Endodermal cell (in vitro differentiated cells): ENCODE results near the gene LOXL1. TPM values are rescaled to one million over a fixed set of nuclear protein-coding genes. Genes with fewer than 3 reads are reported as not detected.

Experiments
- DNase-seq: peaks from one replicate; pipeline ENCODE4 v3.0.0-alpha.2; 2017
- H3K27ac ChIP-seq: 2 replicates; pipeline ENCODE4 v1.5.1; 2013; ENCODE audit warnings: mild to moderate bottlenecking, low read depth, low read length, moderate library complexity
- H3K27me3 ChIP-seq: 2 replicates; pipeline ENCODE4 v1.6.1; 2013; ENCODE audit warnings: mild to moderate bottlenecking, low read length, moderate library complexity; ENCODE audit not compliant: insufficient read depth, control insufficient read depth, poor library complexity, severe bottlenecking
- H3K36me3 ChIP-seq: 2 replicates; pipeline ENCODE4 v1.7.0; 2013; ENCODE audit warnings: mild to moderate bottlenecking, low read length, moderate library complexity; ENCODE audit not compliant: control insufficient read depth, insufficient read depth
- H3K4me1 ChIP-seq: one replicate; pipeline ENCODE4 v1.7.0; 2013; ENCODE audit warnings: low read length; ENCODE audit not compliant: control insufficient read depth, insufficient read depth
- H3K4me3 ChIP-seq: 2 replicates; pipeline ENCODE4 v1.5.1; 2013; ENCODE audit warnings: mild to moderate bottlenecking, low read length, moderate library complexity
- H3K9ac ChIP-seq: 2 replicates; pipeline ENCODE4 v1.6.1; 2013; ENCODE audit warnings: mild to moderate bottlenecking, low read length, moderate library complexity; ENCODE audit not compliant: poor library complexity, severe bottlenecking; ENCODE audit errors: extremely low read depth
- H3K9me3 ChIP-seq: 2 replicates; pipeline ENCODE4 v1.6.1; 2013; ENCODE audit warnings: mild to moderate bottlenecking, low read length, moderate library complexity; ENCODE audit not compliant: control insufficient read depth
- H3K27ac Mint-ChIP-seq: 2 replicates; pipeline ENCODE4 v1.8.0; 2020; ENCODE audit warnings: mixed read lengths
- H3K27me3 Mint-ChIP-seq: 2 replicates; pipeline ENCODE4 v1.8.0; 2021; ENCODE audit warnings: mild to moderate bottlenecking, mixed read lengths; ENCODE audit not compliant: insufficient read depth
- H3K36me3 Mint-ChIP-seq: 2 replicates; pipeline ENCODE4 v1.8.0; 2020; ENCODE audit warnings: low read depth, mixed read lengths
- H3K4me1 Mint-ChIP-seq: 2 replicates; pipeline ENCODE4 v1.8.0; 2020; ENCODE audit warnings: mixed read lengths
- H3K4me3 Mint-ChIP-seq: 2 replicates; pipeline ENCODE4 v1.8.0; 2020; ENCODE audit warnings: mild to moderate bottlenecking, moderate library complexity, mixed read lengths
- H3K9me3 Mint-ChIP-seq: 2 replicates; pipeline ENCODE4 v1.8.0; 2020; ENCODE audit warnings: mild to moderate bottlenecking, mixed read lengths
- CTCF ChIP-seq: fragments of 200-600 bp; sonication (generic); conservative IDR thresholded peaks from 2 replicates; pipeline ENCODE4 v1.5.0; 2021; ENCODE audit warnings: antibody characterized with exemption, mild to moderate bottlenecking
- WGBS, 2 experiments: methylation state at CpG; one replicate each; pipeline versions ENCODE4 v1.1.5 to v1.1.7; 2013; ENCODE audit warnings: missing lambda C conversion rate in 2 of 2, mixed read lengths in 1 of 2; ENCODE audit not compliant: insufficient coverage in 1 of 2, insufficient read length in 1 of 2; 5-methylcytosine and 5-hydroxymethylcytosine counted together
- total RNA-seq, 2 donors: library from RNA; stranded (reverse); fragmentation: NEBNext Ultra II Directional in 1 of 2; extraction: Animal tissue kit (Norgen Biotek cat#: 25700) in 1 of 2; gene quantifications; 2 replicates in 1 of 2; 3 replicates in 1 of 2; pipeline ENCODE4 v1.2.1, GENCODE V29; 2021

LOXL1 gene
- total RNA-seq, 2 donors from 2014 or later = 21.3 to 31.8 TPM

DNA sequence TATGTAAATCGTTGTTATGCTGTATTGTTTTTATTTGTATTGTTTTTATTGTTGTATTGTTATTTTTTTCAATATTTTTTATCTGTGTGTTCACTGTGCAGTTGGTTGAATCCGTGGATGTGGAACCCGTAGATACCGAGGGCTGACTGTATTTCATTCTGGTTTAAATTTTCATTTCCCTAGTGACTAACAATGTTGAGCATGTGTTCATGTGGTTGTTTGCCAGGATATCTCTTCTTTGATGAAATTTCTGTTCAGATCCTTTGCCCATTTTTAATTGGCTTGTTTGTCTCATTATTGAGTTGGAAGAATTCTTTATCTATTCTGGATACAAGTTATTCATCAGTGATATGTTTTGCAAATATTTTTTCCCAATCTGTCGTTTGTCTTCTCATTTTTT, 36.2 kb downstream of the LOXL1 start:
- H3K4me1 ChIP-seq = peaks cover 4% of the 10 kb centered on the region
- no peaks in the 10 kb centered on the region for H3K27me3 ChIP-seq
- Mint-ChIP-seq H3K27ac (no peak overlapping the region), H3K36me3 (no peaks in the 10 kb centered on the region), H3K4me3 (no peak overlapping the region), H3K4me1 (peaks cover 11% of the 10 kb centered on the region), H3K27me3 (no peaks in the 10 kb centered on the region), H3K9me3 (no peaks in the 10 kb centered on the region)
- no peak for DNase-seq
- no peaks in the 10 kb centered on the region for H3K36me3 ChIP-seq
- no peak overlapping the region for H3K9ac ChIP-seq
- WGBS, 2 experiments = 86 to 88% methylated on average over 2 to 5 of the region's 5 CpGs
- no peak overlapping the region for H3K4me3 ChIP-seq
- no peaks in the 10 kb centered on the region for H3K9me3 ChIP-seq
- TF ChIP-seq CTCF = no peak
- no peak overlapping the region for H3K27ac ChIP-seq

GRCh38 chr15:73964736-73965093, 38.5 kb downstream of the LOXL1 start:
- no peaks in the 10 kb centered on the region for H3K9me3 Mint-ChIP-seq
- no peaks in the 10 kb centered on the region for H3K36me3 ChIP-seq
- H3K4me3 ChIP-seq = no peak overlapping the region
- no peaks in the 10 kb centered on the region for H3K27me3 Mint-ChIP-seq
- peaks cover 11% of the 10 kb centered on the region for H3K4me1 Mint-ChIP-seq
- peak overlapping the region; percentile 61 for H3K27ac ChIP-seq
- TF ChIP-seq CTCF = peak; percentile 98
- no peak overlapping the region for H3K9ac ChIP-seq
- H3K27me3 ChIP-seq = no peaks in the 10 kb centered on the region
- H3K9me3 ChIP-seq = no peaks in the 10 kb centered on the region
- WGBS, 2 experiments = 28 to 31% methylated on average over 9 to 11 of the region's 11 CpGs
- H3K4me3 Mint-ChIP-seq = no peak overlapping the region
- peak; percentile 99 for DNase-seq
- H3K4me1 ChIP-seq = peaks cover 4% of the 10 kb centered on the region
- no peaks in the 10 kb centered on the region for H3K36me3 Mint-ChIP-seq
- H3K27ac Mint-ChIP-seq = peak overlapping the region; percentile 55

GRCh38 chr15:73965094-73965757, 39.0 kb downstream of the LOXL1 start:
- no peak overlapping the region for H3K4me3 ChIP-seq
- no peaks in the 10 kb centered on the region for H3K9me3 ChIP-seq
- peaks cover 11% of the 10 kb centered on the region for H3K4me1 Mint-ChIP-seq
- TF ChIP-seq CTCF = peak; percentile 9
- H3K27ac ChIP-seq = peak overlapping the region; percentile 61
- no peaks in the 10 kb centered on the region for H3K36me3 ChIP-seq
- H3K27ac Mint-ChIP-seq = peak overlapping the region; percentile 55
- no peaks in the 10 kb centered on the region for H3K27me3 ChIP-seq
- DNase-seq = no peak
- no peak overlapping the region for H3K4me3 Mint-ChIP-seq
- H3K4me1 ChIP-seq = peaks cover 4% of the 10 kb centered on the region
- no peaks in the 10 kb centered on the region for H3K27me3 Mint-ChIP-seq
- WGBS, 2 experiments = 35 to 54% methylated on average over 9 to 13 of the region's 13 CpGs
- no peak overlapping the region for H3K9ac ChIP-seq
- H3K36me3 Mint-ChIP-seq = no peaks in the 10 kb centered on the region
- H3K9me3 Mint-ChIP-seq = no peaks in the 10 kb centered on the region
